ENCODE results near the gene PCBP3.

PCBP3 gene

DNA sequence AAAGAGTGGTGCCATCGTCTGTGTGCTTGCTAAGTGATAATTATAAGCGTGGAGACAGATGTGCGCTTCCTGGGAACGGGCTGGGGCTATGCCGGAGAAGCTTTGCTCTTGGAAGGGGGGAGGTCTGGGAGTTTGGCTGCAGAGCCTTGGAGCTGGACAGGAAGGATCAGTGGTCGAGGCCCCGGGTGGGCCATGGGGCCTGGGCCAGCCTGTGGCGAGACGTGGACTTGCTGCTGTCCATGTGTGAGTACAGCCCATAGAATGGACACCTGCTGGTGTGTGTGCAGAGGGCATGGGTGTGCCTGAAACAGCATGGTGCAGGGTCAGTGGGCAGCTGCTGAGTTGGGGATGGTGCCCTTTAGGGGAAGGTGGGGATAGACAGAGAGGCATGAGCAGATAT lies 121.3 kb downstream of the PCBP3 start:
- no peak for DNase-seq

DNA sequence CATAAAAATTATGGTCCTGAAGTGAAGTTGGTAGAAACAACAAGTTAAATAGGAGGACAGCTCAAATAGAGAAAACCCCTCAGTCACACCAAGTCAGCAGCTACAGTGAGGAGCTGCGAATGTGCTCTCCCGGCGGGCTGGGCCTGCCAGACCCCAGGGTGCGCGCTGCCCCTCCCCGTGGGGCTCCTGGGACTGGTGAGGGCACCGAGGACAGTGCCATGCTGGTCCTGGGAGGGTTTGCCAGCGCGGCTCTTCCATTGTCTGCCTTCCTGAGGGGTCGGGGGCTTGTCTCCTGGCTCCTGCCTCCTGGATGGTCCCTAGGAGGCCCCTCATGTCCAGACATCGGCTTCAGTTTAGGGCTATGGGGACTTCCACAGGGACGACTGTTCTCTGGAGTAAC lies 121.8 kb downstream of the PCBP3 start:
- no peak for DNase-seq

DNA sequence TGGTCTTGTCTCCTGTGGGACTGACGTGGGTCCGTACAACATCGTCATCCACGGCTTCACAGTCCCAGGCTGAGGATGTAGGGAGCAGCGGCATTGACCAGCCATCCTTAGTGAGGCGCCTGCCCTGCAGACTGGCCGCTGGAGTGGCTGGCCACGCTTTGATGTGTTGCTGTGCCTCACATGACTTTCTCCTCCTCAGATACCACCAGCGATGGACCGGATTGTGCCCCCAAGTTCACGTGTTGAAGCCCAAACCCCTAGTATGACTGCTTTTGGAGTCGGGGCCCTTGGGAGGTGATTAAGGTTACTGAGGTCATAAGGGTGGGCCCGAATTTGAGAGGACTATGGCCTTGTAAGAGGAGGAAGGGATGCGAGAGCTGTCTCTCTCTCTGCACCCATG lies 122.5 kb downstream of the PCBP3 start:
- no peak for DNase-seq

DNA sequence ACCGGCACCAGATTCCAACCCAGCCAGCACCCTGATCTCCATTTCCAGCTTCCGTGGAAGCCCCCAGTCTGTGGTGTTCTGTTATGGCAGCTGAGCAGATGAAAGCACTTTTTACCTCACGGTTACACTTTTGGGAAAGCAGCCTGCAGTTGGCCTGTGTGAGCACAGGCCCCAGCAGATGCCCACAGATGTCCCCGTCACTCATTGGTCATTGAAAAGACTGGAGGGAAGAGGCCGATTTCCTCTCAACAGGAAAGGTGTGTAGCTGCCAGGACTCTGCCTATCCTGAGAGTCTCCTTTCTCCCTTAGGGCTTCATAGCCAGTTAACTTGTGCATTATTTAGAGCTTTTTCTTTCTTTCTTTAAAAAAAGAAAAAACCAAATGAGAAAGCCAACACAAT lies 123.0 kb downstream of the PCBP3 start:
- DNase-seq, result no peak

DNA sequence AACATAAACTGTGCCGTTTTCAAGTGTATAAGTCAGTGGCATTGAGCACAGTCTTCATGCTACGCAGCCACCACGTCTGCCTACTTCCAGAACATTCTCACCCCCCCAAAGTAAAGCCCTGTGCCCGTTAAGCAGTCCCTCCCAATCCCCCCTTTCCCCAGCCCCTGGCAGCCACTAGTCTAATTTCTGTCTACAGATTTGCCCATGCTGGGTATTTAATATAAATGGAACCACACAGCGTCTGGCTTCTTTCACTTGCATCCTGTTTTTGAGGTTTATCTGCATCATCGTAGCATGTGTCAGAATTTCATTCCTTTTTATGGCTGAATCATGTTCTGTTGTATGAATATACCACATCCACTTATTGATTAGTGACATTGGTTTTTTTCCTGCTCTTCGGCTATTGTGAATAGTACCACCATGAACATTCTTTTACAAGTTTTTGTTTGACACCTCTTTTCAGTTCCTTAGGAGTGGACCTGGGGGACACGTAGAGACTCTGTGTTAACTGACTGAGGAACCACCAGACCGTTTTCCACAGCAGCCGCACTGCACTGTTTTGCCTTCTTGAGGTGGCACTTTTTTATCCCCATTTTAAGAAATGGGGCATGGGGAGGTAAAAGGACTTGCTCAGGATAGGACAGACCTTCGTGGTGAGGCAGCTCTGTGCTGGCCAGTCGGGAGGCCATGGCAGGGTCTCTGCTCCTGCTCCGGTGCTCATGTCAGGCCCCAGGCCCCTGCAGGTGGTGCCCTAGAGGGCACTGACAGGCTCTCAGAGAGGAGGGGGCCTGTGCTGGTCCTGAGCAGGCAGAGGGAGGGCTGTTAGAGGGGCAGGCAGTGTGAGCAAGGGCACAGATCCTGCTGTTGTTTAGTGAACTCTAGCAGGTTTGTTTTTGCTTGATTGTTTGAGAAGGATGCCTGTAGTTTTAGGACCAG lies 123.8 kb downstream of the PCBP3 start:
- DNase-seq, result peak in 1 of 2 experiments; percentile 19

DNA sequence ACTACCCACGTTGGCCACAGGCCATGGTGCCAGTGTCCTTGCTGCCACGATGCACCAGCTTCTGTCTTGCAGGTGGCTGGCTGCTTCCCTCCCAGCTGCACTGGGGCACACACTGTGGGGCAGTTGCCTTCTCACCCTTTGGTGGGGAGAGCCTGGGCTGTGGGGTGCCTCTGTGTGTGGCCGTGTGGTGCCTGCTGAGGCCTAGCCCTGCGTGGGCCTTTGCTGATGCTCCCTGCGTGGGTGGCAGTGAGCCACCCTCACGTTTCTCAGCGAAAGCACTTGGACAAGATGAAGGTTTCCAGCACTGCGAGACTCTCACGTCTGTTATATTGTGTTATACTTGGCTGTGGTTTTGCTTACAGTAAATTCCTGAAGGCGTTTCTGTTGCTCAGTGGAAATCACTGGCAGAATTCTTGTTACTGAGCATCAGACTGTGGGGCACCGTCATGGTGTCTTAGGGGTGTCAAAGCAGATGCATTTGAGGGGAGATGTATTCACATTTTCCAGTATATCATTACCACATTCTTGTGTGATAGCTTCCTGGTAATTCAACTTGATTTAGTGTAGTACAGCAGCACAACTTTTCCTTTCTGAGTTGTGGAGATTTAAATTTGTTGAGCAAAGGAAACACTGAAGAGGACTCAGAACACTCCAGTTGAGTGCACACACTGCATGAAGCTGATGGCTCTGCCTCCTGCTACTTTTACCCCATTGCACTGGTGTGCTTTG lies 124.7 kb downstream of the PCBP3 start:
- DNase-seq, result peak; percentile 50 to 57

DNA sequence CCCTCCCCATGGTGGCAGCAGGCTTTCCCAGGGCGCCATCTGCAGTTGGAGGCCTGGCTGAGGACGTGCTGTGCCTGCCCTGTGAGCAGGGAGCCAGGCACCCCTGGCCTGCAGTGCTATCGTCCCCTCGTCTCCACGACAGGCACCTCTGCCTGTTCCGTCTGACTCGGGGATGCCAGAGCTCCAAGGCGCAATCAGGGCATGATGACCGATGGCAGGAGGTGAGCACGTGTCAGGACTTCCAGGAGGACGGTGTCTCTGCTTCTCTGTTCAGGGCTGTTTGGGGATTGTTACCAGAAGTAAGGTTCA lies 125.2 kb downstream of the PCBP3 start:
- DNase-seq, result no peak

DNA sequence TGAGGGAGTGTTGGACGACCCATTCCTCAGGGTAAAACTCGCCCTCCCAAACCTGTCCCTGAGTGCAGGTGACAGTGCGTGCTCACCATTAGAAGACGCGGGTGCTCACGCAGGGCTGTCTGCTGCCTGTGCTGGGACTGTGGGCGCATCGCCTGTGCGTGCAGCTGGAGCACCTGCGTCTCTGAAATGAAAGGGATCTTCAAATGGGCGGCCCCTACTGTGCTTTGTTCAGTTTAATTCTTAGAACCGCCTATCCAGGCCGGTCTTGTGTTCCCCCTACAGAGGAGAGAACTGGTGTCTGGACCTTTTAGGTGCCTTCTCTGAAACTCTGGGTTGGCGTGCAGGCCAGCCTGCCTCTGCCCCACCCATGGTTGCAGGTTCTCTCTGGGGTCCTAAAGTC lies 125.8 kb downstream of the PCBP3 start:
- DNase-seq, result no peak

DNA sequence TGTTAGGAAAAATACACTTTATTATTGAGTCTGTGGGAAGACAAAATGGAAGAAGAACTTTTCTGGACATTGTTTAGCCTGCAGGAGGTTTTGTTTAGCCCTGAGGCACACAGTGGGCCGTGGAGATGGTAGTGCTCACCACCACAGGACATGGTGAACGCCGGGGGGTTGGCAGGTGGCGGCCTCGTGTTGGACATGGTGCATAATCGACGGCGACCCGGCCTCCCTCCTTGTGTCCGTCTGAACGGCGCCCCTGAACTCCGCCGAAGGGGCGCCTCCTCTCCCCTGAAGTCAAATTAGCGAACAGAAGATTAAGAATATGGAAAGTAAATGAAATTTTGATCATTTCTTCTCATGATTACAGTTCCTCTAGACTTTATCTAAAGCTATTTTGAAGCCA lies 126.4 kb downstream of the PCBP3 start:
- no peak for DNase-seq

DNA sequence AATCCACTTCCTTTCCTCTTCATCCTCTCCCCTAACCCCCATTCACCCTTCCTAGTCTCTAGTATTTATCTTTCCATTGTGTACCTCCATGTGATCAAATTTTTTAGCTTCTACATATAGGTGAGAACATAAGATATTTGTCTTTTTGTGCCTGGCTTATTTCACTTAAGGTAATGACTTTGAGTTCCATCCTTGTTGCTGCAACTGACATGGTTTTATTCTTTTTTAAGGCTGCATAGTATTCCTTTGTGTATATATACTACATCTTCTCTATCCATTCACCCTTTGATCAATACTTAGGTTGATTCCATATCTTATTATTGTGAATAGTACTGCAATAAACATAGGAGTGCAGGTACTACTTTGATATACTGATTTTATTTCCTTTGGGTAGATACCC lies 128.7 kb downstream of the PCBP3 start:
- DNase-seq, result no peak

DNA sequence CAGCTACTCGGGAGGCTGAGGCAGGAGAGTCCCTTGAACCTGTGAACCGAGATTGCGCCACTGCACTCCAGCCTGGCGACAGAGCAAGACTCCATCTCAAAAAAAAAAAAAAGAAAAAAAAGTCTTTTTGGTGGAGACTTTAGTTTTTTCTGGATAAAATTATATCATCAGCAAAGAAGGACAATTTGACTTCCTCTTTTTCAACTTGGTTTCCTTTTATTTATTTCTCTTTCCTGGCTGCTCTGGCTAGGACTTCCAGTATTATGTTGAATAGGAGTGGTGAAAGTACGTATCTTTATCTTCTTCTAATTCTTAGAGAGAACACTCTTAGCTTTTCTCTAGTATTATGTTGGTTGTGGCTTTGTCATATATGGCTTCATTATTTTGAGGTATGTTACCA lies 130.8 kb downstream of the PCBP3 start:
- no peak for DNase-seq

DNA sequence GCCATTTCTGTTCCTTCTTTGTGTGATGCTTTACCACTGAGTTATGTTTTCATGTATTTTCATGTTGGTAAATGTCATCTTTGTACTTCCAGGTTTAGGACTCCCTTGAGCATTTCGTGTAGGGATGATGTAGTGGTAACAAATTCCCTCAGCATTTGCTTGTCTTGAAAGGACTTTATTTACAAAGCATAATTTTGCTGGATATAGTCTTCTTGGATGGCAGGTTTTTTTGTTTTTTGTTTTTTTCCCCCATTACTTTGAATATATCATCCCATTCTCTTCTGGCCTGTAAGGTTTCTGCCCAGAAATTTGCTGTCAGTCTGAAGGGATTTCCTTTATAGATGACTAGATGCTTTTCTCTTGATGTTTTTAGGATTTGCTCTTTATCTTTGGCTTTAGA lies 133.4 kb downstream of the PCBP3 start:
- no peak for DNase-seq

DNA sequence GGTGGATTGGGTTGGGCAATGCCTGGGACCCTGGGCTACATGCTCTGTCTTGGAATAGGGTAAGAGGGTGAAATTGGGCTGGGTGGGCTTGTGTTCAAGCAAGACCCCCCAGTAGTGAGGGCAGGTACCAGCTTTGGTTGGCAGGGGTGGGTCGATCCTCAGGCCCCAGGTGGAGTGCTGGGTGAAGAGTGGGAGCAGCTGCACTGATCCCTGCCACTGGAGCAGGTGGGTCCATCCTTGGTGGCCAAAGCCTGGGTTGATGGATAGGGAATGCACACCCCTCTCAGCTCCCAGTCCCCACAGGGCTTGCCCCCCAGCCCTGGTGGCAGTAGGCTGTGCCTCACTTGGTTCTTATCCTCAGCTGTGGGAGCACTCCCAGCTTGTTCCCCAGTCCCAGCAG lies 135.2 kb downstream of the PCBP3 start:
- DNase-seq, result no peak

DNA sequence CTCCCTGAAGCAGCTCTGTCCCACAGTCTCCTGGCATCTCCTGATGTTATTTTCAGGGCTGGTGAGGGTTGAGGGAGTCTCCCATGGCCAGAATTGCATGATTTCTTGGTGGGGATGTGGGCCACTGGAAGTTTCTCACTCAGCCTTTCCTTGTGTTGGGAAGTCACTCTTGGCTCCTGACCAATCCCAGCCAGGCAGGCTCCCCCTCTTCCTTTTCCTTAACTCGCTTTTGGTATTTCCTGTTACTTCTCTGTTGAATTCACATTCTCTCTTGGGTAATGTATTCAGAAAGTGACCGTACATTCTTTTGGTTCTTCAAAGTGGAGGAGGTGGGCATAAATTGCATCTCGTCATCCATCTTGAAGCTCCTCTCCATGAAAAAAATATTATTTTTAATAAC lies 135.7 kb downstream of the PCBP3 start:
- DNase-seq, result no peak

DNA sequence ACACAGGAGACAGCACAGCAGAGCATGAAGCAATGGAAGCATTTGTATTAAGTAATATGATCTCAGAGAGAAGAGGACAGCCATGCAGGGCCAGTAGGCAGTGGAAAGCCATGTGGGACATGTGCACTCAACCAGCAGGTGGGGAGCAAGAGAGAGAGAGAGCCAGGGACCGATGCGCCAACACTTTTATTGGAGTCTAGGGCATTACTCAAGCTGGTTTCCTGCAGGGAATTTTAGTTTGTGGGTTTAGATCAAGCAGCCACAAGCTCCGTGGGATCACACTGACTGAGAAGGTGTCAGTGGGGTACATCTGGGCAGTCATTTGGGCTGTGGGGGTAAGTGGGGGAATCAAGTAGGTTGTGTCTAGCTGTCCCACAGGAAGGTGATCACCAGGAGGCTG lies 137.1 kb downstream of the PCBP3 start:
- no peak for DNase-seq

DNA sequence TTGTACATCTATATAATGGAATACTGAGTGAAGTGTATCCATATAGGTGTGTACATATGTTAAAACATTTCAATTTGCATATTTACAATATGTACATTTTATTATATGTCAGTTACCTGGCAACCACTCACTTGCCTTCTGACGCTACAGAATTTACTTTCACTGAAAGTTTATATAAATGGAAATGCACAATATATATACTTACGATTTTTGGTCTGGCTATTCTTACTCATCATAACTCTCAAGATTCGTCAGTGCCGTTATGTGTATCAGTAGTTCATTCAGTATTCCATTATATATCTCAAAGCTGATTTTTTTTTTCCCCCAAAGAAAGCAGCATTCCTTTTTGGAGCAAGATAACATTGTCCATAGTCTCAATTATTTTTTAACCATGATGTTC lies 138.2 kb downstream of the PCBP3 start:
- DNase-seq, result no peak

DNA sequence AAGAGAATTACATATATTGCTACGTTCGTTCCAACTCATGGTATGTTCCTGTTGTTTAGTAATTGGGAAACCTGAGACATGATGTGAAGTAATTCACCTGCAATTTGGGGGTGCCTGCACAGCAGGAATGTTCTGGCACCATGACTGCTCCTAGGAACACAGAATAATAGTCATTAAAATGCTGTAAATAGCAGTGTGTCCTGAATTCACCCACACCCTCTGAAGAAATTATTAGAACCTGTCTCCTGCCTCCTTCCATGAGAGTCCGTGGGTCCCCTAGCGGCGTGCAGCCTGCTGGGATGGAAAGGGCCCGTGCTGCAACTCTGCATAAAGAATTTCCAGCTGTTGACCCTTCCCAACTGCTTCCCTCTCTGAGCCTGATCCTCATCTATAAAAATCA lies 143.1 kb downstream of the PCBP3 start:
- DNase-seq, result no peak

DNA sequence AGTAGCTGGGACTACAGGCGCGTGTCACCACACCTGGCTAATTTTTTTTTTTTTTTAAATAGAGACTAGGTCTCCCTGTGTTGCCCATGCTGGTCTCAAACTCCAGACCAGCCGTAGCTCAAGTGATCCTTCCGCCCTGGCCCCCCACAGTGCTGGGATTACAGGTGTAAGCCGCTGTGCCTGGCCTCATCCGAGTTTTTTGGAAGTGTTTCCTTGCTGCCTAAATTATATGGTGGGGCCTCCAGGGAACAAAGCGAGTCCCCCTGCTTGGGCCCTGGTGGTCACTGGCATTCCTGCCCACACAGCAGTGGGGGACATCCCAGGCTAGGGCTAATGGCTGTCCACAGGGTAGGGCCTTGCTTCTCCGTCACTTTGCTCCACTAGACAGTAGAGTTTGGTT lies 143.8 kb downstream of the PCBP3 start:
- DNase-seq, result no peak

DNA sequence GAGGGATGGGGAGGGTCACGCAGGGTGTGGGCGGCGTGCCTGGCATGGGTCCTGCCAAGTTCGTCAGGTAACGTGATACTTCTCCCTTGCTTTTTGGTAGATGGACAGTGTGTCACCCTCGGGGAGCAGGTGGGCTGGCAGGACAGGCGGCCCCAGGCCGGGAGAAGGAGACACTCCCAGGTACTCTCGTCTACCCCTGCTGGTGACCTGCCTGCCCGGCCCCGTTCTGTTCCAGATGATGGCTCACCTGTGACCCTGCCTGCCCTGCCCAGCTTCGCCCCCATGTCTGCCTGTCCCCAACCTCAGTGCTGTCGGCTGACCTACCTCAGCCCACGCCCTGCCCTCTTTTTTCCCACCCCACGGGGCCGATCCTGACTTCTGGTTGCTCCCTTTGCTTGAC lies 144.7 kb downstream of the PCBP3 start:
- no peak for DNase-seq

DNA sequence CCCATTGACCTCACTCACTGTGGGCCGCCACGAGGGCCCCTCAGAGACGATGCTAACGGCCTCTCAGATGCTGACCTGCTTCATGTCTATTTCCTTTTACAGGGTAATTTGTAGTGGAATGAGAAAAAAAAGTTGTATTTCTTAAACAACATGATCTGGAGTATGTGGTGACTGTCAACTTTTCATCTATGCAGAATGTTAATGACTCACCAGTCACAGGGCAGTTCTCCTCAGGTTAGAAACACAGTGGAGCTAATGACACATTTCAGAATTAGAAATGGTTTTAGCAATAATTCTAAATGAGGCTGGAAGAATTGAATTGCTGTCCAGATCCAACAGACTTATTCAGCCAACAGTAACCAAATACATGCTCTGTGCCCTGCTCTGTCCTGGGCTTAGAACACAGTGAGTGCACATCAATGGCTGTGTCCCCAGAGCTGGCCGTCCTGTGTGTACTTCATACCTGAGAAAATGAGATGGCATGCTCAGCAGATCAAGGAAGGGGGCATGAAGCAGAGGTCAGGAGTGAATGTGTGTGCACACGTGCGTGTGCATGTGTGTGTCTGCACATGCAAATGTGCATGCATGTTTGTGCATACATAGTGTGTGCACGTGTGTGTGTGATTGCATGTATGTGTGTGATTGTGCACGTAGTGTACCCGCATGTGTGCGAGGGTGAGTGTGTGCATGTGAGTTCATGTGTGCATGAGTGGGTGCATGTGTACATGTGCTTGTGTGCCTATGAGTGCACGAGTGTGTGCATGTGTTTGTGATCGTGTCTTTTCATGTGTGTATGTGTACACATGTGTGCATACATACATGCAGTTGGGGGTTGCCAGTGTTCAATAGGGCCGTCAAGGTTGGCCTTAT lies 145.3 kb downstream of the PCBP3 start:
- no peak for DNase-seq

DNA sequence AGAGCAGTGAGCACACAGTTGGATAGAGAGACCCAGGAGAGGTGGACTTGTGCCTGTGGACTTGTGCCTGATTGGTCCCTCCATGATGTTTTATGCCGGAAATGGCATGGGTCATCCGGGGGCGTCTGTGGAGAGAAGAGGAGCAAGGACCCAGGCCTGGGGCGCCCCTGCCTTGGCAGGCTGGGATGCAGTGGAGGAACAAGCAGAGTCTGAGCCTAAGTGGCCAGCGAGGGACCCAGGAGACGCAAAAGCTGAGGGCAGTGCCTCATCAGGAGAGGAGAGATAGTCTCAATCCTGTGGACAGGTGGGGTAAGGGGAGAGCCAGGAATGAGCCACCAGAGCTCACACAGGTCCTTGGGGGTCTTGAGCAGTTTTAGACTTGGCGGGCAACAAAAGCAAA lies 146.9 kb downstream of the PCBP3 start:
- no peak for DNase-seq

DNA sequence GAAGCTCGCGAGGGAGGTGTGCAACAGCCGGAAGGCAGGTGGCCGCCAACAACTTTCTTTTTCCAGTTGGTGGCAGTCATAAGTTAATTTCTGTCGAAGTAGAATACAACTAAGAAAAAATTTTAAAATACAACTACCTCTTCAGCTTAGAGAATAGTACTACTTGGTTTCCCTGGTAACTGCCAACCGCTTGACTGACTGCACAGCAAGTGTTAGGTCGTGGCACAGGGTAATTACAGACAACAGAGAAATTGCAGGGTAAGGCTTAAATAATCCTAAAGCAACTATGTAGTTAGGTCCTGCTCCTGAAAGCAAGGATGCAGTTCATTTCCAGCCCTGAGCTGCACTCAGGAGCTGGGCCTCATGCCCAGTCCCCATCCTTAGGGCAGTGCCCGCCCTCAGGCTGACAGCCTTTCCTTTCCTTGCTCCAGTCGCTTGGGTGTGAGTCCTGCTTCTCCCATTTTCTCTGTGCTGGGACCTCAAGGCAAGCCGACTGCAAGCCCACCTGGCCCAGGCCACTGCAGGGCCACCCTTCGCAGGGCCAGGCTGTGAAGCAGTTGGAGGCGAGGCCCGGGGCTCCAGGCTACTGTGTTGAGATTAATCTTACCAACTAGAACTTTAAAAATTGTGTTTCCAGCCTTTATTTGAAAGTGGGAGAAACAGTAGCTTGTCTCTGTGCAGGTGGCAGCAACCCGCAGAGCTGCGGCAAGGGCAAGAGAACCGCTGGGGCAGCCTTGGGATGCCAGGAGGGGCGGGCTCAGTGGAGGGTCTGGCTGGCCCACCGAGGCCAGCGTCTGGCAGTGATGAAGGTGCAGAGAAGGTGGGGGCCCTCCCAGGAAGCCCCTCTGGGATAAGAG lies 148.3 kb downstream of the PCBP3 start:
- no peak for DNase-seq
